ENCODE results near the gene ARR3. TPM values are rescaled to one million over a fixed set of nuclear protein-coding genes. Genes with fewer than 3 reads are reported as not detected.

The ARR3 gene
- total RNA-seq: not detected in 2 replicates

DNA sequence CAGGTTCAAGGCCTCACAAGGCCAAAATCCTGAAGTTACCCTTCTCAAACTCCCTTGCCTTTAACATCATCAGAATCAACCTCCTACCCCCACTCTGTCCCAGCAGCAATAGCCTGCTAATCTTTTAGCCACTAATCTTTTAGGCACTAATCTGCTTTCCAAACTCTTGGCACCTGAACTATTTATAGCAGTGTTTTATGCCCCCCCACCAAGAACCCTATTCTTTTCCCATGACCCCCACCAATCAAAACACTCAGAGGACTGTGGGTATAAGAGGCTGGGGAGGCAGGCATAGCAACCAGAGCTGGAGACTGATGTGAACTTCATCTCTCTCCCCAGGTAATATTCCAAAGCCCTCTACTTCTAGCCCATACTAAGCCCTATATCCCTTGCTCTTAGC, at the start of gene ARR3:
Gene ARR3 (plus strand): TSS at position 301 of the 400 bp plus-strand sequence. CDS start 1,052 bp downstream, outside the sequence.

DNA sequence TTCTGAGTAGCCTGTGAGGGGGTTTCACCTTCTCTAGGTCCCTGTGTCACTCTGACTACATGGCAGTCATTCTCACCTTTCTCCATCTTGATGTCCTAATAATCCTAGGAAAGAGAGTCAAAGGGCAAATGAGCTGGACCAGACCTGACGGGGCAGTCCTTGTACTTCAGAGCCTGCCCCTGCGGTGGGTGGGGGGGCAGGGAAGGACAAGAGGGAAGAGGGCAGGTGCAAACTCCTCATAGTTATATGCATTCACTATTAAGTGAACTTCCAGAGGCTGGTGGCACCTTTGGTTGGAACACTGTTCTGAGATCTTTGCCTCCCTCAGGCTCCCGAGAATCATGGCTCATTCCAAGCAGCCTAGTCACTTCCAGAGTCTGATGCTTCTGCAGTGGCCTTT, 33.8 kb upstream of the ARR3 start, which contains the start of gene AWAT1:
Gene AWAT1 (plus strand): TSS at position 301 of the 400 bp plus-strand sequence. CDS start 41 bp downstream, at position 342.

DNA sequence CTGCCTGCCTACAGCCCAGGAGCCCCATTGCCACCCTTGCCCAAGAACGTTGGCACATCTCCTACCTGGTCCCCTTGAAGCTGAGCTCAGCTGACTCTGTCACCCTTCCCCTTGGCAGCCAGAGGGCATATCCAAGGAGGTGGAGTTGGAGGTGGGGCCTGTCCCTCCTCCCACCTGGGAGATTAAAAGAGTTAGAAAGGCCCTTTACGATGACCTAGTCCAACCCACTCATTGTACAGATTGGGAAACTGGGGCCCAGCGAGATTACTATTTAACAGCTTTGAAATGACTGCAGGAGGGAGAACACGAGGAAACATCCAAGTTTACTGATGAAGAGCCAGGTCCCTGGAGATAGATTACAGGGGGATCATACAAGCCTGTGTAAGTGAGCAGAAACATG, 8.0 kb upstream of the ARR3 start, which contains the start of gene P2RY4:
Gene P2RY4 (minus strand): TSS at position 101 of the 400 bp plus-strand sequence. CDS start 580 bp downstream, outside the sequence.

DNA sequence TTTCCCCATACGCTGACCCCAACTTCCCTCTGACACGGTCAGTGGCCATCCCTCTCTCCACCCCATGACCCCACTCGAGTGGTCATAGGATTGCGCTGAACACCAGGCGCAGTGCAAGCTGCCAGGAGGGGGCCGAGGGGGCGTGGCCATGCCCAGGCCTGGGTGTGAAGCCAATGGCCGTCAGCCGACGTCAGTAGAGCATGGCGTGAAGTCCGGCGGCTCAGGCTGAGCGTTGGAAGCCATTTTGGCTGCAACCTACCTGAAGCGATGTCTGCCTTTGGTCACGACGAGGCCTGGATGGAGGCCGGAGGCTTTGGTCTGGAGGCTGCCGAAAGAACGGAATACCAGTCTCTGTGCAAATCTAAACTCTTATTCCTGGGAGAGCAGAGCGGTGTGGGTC, 13.8 kb downstream of the ARR3 start, which contains the start of gene RAB41:
Gene RAB41 (plus strand): TSS at position 222 of the 400 bp plus-strand sequence. CDS start 46 bp downstream, at position 268.

DNA sequence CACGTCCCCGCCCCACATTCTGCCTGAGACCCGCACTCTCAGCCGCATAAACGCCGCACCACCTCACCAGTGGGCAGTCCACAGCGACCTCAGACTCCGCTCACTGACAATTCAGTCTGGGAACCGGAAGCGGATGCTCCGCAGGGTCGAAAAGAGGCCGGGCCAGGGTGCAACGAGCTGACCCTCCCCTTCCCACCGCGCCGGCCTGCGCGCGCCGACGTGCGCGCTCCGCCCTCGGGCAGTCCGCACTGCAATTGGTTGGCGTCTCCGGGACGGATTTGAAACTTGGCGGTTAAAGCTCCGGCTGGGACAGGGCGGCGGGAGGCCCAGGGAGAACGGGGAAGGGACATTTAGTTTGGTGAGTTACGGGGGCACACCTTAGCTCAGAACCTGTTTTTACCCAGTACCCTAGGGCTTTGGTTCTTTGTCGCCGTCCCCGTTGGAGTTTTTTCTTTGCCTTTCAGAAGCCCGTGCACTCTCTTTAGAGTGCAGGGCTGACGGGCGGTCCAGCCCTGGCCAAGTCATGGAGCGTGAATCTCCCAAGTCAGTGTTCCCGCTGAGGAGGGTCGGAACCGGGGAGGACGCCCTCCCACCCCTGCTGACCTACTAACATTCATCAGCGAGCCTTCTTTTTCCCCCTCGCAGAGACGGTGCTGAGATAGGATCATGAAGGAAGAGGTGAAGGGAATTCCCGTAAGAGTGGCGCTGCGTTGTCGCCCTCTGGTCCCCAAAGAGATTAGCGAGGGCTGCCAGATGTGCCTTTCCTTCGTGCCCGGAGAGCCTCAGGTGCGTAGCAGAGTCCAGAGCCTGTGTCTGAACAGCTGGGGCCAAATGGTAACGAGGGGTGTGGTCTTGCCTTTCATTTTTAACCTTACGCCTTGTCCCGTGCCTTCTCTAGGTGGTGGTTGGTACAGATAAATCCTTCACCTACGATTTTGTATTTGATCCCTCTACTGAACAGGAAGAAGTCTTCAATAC, 21.9 kb downstream of the ARR3 start, which contains the start of the genes KIF4A and PDZD11:
Gene KIF4A (plus strand): TSS at position 312 of the 978 bp plus-strand sequence. CDS start 355 bp downstream, at position 667.
Gene PDZD11 (minus strand): TSS at position 135 of the 978 bp plus-strand sequence. CDS start 586 bp downstream, outside the sequence.

Other genes starting within 250 kb of the ARR3 start
- gene AWAT2, start 218.4 kb upstream of the ARR3 start, total RNA-seq: not detected in 2 replicates
- not detected in 2 replicates for gene OTUD6A, start 205.9 kb upstream of the ARR3 start, total RNA-seq
- 45.6 and 58.8 TPM in 2 replicates for gene IGBP1, start 134.9 kb upstream of the ARR3 start, total RNA-seq
- gene DGAT2L6, start 90.9 kb upstream of the ARR3 start, total RNA-seq: not detected in 2 replicates
- gene AWAT1, start 33.7 kb upstream of the ARR3 start, total RNA-seq: not detected in 2 replicates
- not detected in 2 replicates for gene P2RY4, start 8.1 kb upstream of the ARR3 start, total RNA-seq
- not detected in 2 replicates for gene RAB41, start 13.8 kb downstream of the ARR3 start, total RNA-seq
- gene PDZD11, start 21.6 kb downstream of the ARR3 start, total RNA-seq: 92.9 and 96.3 TPM in 2 replicates
- gene KIF4A, start 21.8 kb downstream of the ARR3 start, total RNA-seq: 9.5 and 12.6 TPM in 2 replicates
- gene GDPD2, start 155.0 kb downstream of the ARR3 start, total RNA-seq: not detected in 2 replicates
- 7.1 and 16.4 TPM in 2 replicates for gene DLG3, start 176.5 kb downstream of the ARR3 start, total RNA-seq

Measured in myometrial cell (primary cell).